Panc1 (cell line): ENCODE measurements around the gene ZSCAN21. TPM values are rescaled to one million over a fixed set of nuclear protein-coding genes. Genes with fewer than 3 reads are reported as not detected.
A peak's percentile ranks its signal among the peaks of the same experiment; 100 is the strongest.

ENCODE experiments used
- ATAC-seq: fragments of 200-7000 bp; cut with Tn5 transposase; 2 replicates; pipeline ENCODE4 v1.9.1; 2020; ENCODE audit warnings: mild to moderate bottlenecking, moderate library complexity
- BruUV-seq: library from RNA; stranded (reverse); fragments of 400-500 nt; replicated peaks from 2 replicates; lab custom pipeline; 2021; lab: Mats Ljungman, UMichigan
- CTCF ChIA-PET: fragments of 300-600 bp; sonication (Branson Sonifier 250); formaldehyde crosslinking; loops from one replicate; lab custom pipeline; 2022; ENCODE audit warnings: antibody characterized with exemption; lab: Charles Lee
- POLR2A ChIA-PET: fragments of 300-600 bp; sonication (Branson Sonifier 250); formaldehyde crosslinking; loops from one replicate; lab custom pipeline; 2022; ENCODE audit warnings: antibody characterized with exemption; lab: Charles Lee
- DNase-seq: peaks from one replicate; pipeline ENCODE4 v3.0.0-alpha.2; 2010; ENCODE audit warnings: low read depth, low spot score
- H3K27ac ChIP-seq: 2 replicates; pipeline ENCODE4 v1.5.1; 2011; ENCODE audit warnings: mild to moderate bottlenecking, low read length, inconsistent platforms
- H3K27me3 ChIP-seq: fragments of 200-500 bp; sonication (Bioruptor generic); 2 replicates; pipeline ENCODE4 v1.6.0; 2014; ENCODE audit warnings: low read length, inconsistent platforms; ENCODE audit not compliant: control insufficient read depth, insufficient read depth
- H3K36me3 ChIP-seq: fragments of 200-500 bp; sonication (Bioruptor generic); 2 replicates; pipeline ENCODE4 v1.5.1; 2014; ENCODE audit warnings: inconsistent platforms, mild to moderate bottlenecking, low read length, moderate library complexity; ENCODE audit not compliant: control insufficient read depth, insufficient read depth
- H3K4me1 ChIP-seq: 2 replicates; pipeline ENCODE4 v1.5.1; 2011; ENCODE audit warnings: inconsistent platforms, mild to moderate bottlenecking, low read length, moderate library complexity; ENCODE audit not compliant: control insufficient read depth, insufficient read depth
- H3K4me3 ChIP-seq, 2 experiments: 2 replicates each; pipeline ENCODE4 v1.5.1; 2011 to 2012; ENCODE audit warnings: low read depth in 2 of 2, low read length in 2 of 2, mild to moderate bottlenecking in 2 of 2, inconsistent platforms in 1 of 2, moderate library complexity in 1 of 2
- H3K9me3 ChIP-seq: fragments of 200-500 bp; sonication (Bioruptor generic); 2 replicates; pipeline ENCODE4 v1.5.1; 2014; ENCODE audit warnings: low read depth, mild to moderate bottlenecking, inconsistent platforms, low read length, moderate library complexity; ENCODE audit not compliant: control insufficient read depth, insufficient read depth
- POLR2AphosphoS5 ChIP-seq: IDR thresholded peaks from 2 replicates; pipeline ENCODE4 v1.6.1; 2012; ENCODE audit warnings: mild to moderate bottlenecking, low read depth, low read length, moderate library complexity
- SIN3A ChIP-seq: IDR thresholded peaks from 2 replicates; pipeline ENCODE4 v1.6.1; 2012; ENCODE audit warnings: low read depth, mild to moderate bottlenecking, low read length, moderate library complexity, borderline replicate concordance; ENCODE audit not compliant: insufficient read depth
- TCF7L2 ChIP-seq: IDR thresholded peaks from 2 replicates; pipeline ENCODE4 v1.6.1; 2011; ENCODE audit warnings: mild to moderate bottlenecking, low read depth, low read length, inconsistent platforms
- in situ Hi-C: cut with HindIII; loops from 2 replicates; pipeline ENCODE4 v1.10.0; 2016; ENCODE audit warnings: low sequenced_read_pairs, low pct_unique_long_range_greater_than_20kb
- intact Hi-C: fragments of 100-400 bp; cut with micrococcal nuclease; formaldehyde crosslinking; loops from one replicate; pipeline ENCODE4 v1.10.0; 2022; ENCODE audit not compliant: unreplicated experiment
- total RNA-seq: library from RNA; stranded (reverse); gene quantifications from one replicate; pipeline ENCODE4 v1.2.1, GENCODE V29; 2021; ENCODE audit not compliant: unreplicated experiment
- TF ChIP-seq, protein P1 (sequence below), 2 experiments: IDR thresholded peaks; 2 replicates each; pipeline ENCODE4 v1.6.1; 2011 to 2012; ENCODE audit warnings: low read depth in 2 of 2, control low read depth in 1 of 2, low read length in 1 of 2, mild to moderate bottlenecking in 1 of 2, moderate library complexity in 1 of 2; ENCODE audit not compliant: insufficient read depth in 1 of 2
- TF ChIP-seq, protein P2 (sequence below): fragments of 450-650 bp; IDR thresholded peaks from 2 replicates; pipeline ENCODE4 v1.5.1; 2017; ENCODE audit warnings: mild to moderate bottlenecking

The ZSCAN21 gene
- total RNA-seq, 1 experiment from 2014 or later, result 13.4 TPM

DNA sequence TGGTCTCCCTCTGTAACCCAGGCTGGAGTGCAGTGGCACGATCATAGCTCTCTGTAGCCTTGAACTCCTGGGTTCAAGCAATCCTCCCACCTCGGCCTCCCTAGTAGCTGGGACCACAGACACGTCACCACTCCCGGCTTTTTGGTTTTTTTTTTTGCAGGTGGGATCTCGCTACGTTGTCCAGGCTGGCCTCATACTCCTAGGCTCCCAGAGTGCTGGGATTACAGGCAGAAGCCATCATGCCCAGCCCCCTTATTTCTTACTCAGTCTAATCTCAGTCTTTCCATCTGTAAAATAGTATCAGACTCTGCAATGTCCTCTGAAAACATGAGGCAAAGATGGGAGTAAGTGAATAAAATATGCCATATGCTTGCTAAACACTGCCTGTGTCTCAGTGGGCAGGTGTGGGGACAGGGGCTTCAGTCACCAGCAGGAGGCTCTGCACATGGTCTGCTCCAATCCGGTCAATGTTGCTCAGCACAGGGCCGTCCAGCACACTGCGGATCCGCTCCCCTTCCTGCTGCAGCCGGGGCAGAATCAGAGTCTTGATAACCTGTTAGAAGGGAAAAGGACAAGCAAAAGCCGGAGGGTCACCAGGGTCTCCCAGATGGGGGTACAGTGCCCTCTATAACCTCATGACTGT lies 60.1 kb downstream of the ZSCAN21 start:
- no peaks in the 10 kb centered on the region; the same call in 1 of the 2 replicates for H3K36me3 ChIP-seq
- BruUV-seq, result no TSS peak
- no peak for DNase-seq
- no peak overlapping the region for H3K27ac ChIP-seq
- intact Hi-C loops, result no loop called here
- POLR2A ChIA-PET, result no interaction called here
- ATAC-seq, result peak; percentile 59
- TF ChIP-seq, protein P1, sequence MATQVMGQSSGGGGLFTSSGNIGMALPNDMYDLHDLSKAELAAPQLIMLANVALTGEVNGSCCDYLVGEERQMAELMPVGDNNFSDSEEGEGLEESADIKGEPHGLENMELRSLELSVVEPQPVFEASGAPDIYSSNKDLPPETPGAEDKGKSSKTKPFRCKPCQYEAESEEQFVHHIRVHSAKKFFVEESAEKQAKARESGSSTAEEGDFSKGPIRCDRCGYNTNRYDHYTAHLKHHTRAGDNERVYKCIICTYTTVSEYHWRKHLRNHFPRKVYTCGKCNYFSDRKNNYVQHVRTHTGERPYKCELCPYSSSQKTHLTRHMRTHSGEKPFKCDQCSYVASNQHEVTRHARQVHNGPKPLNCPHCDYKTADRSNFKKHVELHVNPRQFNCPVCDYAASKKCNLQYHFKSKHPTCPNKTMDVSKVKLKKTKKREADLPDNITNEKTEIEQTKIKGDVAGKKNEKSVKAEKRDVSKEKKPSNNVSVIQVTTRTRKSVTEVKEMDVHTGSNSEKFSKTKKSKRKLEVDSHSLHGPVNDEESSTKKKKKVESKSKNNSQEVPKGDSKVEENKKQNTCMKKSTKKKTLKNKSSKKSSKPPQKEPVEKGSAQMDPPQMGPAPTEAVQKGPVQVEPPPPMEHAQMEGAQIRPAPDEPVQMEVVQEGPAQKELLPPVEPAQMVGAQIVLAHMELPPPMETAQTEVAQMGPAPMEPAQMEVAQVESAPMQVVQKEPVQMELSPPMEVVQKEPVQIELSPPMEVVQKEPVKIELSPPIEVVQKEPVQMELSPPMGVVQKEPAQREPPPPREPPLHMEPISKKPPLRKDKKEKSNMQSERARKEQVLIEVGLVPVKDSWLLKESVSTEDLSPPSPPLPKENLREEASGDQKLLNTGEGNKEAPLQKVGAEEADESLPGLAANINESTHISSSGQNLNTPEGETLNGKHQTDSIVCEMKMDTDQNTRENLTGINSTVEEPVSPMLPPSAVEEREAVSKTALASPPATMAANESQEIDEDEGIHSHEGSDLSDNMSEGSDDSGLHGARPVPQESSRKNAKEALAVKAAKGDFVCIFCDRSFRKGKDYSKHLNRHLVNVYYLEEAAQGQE (IDR thresholded peaks at IDR 0.05; ENCODE audit: insufficient read depth in 1 of 2, low read depth in 2 of 2, low read length in 1 of 2), result no peak
- no peak for TF ChIP-seq SIN3A
- no peak for TF ChIP-seq TCF7L2
- TF ChIP-seq, protein P2, sequence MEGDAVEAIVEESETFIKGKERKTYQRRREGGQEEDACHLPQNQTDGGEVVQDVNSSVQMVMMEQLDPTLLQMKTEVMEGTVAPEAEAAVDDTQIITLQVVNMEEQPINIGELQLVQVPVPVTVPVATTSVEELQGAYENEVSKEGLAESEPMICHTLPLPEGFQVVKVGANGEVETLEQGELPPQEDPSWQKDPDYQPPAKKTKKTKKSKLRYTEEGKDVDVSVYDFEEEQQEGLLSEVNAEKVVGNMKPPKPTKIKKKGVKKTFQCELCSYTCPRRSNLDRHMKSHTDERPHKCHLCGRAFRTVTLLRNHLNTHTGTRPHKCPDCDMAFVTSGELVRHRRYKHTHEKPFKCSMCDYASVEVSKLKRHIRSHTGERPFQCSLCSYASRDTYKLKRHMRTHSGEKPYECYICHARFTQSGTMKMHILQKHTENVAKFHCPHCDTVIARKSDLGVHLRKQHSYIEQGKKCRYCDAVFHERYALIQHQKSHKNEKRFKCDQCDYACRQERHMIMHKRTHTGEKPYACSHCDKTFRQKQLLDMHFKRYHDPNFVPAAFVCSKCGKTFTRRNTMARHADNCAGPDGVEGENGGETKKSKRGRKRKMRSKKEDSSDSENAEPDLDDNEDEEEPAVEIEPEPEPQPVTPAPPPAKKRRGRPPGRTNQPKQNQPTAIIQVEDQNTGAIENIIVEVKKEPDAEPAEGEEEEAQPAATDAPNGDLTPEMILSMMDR, result no peak
- no peak for TF ChIP-seq POLR2AphosphoS5
- H3K9me3 ChIP-seq, result no peaks in the 10 kb centered on the region
- H3K4me3 ChIP-seq, result no peak overlapping the region
- CTCF ChIA-PET, result no interaction called here
- no peaks in the 10 kb centered on the region for H3K4me1 ChIP-seq
- in situ Hi-C loops, result no loop called here
- no peaks in the 10 kb centered on the region for H3K27me3 ChIP-seq

DNA sequence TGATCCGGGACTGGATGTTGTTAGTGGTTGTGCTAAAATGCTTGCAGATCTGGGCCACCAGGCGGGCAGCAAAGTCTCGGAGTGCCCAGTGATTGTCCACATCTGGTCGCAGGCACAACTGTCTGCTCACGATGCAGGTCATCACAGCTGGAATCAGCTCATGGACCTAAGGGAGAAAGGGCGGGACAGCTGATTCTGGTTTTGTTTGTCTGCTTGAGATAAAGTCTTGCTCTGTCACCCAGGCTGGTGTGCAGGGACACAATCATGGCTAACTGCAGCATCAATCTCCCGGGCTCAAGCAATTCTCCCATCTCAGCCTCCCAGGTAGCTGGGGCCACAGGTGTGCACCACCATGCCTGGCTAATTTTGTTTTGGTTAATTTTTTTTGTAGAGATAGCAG lies 61.6 kb downstream of the ZSCAN21 start:
- H3K27ac ChIP-seq, result no peak overlapping the region
- ATAC-seq, result no peak
- ChIA-PET CTCF (interaction anchor here (0.6 to 1.7 kb wide), 2 partner anchors 9 to 18 kb away, joined by 3 to 4 read pairs; no protein-coding TSS in a partner anchor), POLR2A (no interaction called here)
- no peak overlapping the region for H3K4me3 ChIP-seq
- no peaks in the 10 kb centered on the region for H3K9me3 ChIP-seq
- H3K27me3 ChIP-seq, result no peaks in the 10 kb centered on the region
- DNase-seq, result no peak
- BruUV-seq, result no TSS peak
- no peaks in the 10 kb centered on the region for H3K4me1 ChIP-seq
- TF ChIP-seq TCF7L2, result no peak
- TF ChIP-seq, protein P2, result no peak
- no peak for TF ChIP-seq SIN3A
- TF ChIP-seq POLR2AphosphoS5, result 0 out of 2 replicates have a peak, but pooled peaks have one; percentile 20
- intact Hi-C loops (no loop called here), in situ Hi-C loops (no loop called here)
- H3K36me3 ChIP-seq, result no peaks in the 10 kb centered on the region; the same call in 1 of the 2 replicates
